NCI-H1417 (cell line): Measurements from ENCODE around the gene COQ4.
A peak's percentile ranks its signal among the peaks of the same experiment; 100 is the strongest.

Experiments
- DNase-seq, 3 experiments: peaks; one replicate each; lab custom pipeline; 2025; lab: John Stamatoyannopoulos, UW

The COQ4 gene

GRCh38 chr9:128372784-128373183, 50.1 kb downstream of the COQ4 start:
- no peak for DNase-seq

- no peak for DNase-seq
These were observed 51.6 kb downstream of the COQ4 start for GRCh38 chr9:128374221-128374675.

- no peak for DNase-seq
These were observed 53.2 kb downstream of the COQ4 start for GRCh38 chr9:128375865-128376264.

- DNase-seq = peak in 1 of 3 experiments; percentile 22
These were observed 59.6 kb downstream of the COQ4 start for GRCh38 chr9:128382261-128382660.

GRCh38 chr9:128383007-128383753, 60.5 kb downstream of the COQ4 start:
- peak in 2 of 3 experiments; percentile 27 to 77 for DNase-seq
